ENCODE results near the gene CXCL3.
"Not testable (repeated sequence)": the region's sequence is repeated elsewhere in the genome, so short reads cannot be mapped to it uniquely, and the experiment has no call there.

CXCL3 gene

GRCh38 chr4:74038425-74039314 is at the start of gene CXCL3:
TSS of gene CXCL3 (minus strand) at chr4:74038689. CDS start at chr4:74038611, 78 bp downstream.
- DNase-seq = no peak

DNA sequence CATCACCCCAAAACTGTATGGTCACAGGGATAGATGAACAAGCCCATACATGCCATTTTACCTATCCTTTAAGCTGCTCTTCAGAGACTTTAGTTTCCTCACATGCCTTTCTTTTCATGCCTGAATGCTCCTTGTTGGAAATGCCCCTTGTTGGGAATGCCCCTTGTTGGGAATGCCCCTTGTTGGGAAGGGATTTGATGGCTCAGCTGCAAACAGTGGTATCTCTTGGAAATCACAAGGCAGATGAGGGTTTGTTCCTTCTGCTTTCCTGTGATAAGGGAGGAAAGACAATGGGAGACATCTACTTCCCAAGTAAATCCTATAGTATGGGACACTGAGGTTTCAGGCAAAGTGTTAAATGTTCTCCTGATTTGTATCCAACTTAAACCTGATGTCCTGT is 49.0 kb upstream of the CXCL3 start:
- no peak for DNase-seq

DNA sequence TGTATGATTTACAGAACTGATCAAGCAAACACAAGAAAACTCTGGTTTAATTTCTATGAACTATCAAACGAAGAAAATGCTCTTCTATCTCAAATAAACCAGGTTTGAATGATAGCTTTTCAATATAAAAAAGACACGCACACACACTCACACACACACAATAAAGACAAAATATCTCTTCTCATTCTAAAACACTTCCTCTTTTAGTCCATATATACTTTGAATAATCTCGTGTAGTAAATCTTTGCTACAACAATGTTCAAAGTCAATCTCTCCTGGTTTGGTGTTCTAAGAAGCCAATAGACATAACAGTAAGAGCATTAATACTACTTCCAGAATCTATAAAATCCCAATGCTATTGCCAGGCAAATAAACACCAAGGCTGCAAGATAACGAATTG is 47.2 kb upstream of the CXCL3 start:
- no peak for DNase-seq

DNA sequence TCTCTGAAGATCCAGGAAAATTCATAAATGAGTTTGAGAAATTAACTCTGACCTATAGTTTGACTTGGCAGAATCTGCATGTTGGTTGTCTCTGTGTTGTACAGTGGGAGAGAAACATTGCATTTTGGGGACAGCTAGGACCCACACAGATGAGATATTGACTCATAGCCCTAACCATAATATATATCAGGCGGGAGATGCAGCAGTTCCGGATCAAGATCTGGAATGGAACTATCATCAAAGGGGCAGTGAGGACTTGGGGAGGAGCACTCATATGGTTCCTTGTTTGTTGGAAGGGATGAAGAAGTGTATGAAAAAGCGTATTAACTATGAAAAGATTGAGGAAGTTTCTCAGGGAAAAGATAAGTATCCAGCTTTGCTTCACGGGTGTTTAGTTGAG is 46.5 kb upstream of the CXCL3 start:
- no peak for DNase-seq

- no peak for DNase-seq
Observed at GRCh38 chr4:74083546-74083945, 45.1 kb upstream of the CXCL3 start.

- DNase-seq = no peak
Observed at GRCh38 chr4:74081035-74081434, 42.5 kb upstream of the CXCL3 start.

- not testable (repeated sequence) for DNase-seq
Observed at GRCh38 chr4:74080351-74080750, 41.9 kb upstream of the CXCL3 start.

GRCh38 chr4:74079024-74079423 is 40.5 kb upstream of the CXCL3 start:
- DNase-seq = not testable (repeated sequence)

DNA sequence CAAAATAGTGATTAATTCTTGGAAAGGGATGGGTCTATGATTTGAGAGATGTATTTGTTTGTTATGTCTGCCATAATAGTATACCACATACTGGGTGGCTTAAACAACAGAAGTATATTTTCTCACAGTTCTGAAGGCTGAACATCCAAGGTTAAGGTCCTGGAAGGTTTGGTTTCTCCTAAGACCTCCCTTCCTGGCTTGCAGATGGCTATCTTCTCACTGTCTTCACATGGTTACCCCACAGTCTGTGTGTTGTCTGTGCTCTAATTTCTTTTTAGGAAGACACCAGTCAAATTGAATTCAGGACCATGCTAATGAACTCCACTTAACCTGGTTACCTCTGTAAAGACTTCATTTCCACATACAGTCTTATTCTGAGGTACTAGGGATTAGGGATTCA is 34.9 kb upstream of the CXCL3 start:
- no peak for DNase-seq

DNA sequence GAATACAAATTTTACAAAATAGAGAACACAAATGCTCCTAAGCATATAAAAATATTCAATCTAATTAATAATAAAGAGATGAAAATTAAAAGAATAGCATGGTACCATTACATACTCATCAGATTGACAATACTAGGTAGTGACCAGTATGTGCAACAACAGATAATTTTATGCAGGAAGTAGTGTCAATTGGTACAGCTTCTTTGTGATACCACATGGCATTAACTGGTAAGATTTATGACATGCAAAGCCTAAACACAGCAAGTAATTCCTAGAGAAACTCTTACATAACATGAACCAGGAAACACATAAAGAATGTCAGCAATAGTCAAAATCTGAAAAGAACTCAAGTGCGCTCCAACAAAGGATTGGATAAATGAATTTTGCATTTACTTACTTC is 34.2 kb upstream of the CXCL3 start:
- DNase-seq = no peak

DNA sequence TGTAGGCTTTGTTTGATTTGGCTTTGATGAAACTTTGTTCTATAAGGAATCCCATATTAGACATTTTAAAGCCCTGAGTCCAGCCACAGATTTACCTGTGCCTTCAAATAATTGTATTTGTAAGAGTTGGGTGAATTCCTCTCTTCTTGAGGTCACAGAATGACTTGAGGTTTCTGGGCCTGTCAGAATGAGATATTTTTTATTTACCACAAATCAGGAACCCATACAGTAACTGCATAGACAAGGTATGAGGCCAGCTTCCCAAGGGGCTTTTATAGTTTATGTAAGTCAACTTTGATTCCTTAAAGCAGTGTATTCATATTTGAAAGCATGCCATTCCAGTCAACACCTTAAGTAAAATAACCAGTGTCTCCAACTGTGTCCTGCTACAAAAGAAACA is 29.1 kb upstream of the CXCL3 start:
- DNase-seq = no peak

- no peak for DNase-seq
Observed at GRCh38 chr4:74066232-74066631, 27.7 kb upstream of the CXCL3 start.

DNA sequence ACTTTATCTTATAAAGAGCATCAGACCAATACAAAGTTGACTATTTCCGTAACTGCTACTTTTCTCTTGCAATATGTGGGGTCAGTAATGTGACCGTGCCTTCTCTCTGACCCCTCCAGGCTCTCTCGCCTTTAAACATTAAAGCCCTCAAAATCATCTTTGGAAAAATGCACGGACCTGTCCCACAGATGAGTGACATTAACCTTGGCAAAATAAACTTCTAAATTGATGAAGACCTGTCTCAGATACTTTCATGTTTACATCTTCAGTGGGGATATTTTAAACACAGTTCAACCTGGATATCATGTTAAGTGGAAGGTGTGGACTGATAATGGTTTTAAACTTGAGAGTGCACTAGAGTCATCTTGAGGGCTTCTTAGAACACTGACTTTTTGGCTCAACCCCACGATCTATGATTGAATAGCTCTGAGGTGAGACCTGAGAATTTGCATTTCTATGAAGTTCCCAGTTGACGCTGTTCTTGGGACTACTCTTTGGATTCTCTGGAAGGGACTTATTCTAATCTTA is 26.7 kb upstream of the CXCL3 start:
- no peak for DNase-seq

DNA sequence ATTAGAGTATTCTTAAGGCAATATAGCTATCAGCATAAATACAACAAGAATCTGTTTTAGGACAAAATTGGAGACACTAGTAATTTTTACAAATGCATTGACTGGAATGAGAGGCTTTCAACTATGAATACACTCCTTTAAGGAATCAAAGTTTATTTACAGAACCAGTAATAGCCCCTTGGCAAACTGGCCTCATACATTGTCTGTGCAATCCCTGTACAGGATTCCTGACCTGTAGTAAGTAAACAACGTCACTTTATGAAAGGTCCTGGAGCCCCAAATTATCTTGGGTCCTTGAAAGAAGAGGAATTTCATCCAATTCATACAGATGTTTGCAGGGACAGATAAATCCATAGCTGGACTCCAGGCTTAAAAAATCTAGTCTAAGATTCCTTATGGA is 25.4 kb upstream of the CXCL3 start:
- no peak for DNase-seq

GRCh38 chr4:74062953-74063352 is 24.5 kb upstream of the CXCL3 start:
- DNase-seq = no peak

DNA sequence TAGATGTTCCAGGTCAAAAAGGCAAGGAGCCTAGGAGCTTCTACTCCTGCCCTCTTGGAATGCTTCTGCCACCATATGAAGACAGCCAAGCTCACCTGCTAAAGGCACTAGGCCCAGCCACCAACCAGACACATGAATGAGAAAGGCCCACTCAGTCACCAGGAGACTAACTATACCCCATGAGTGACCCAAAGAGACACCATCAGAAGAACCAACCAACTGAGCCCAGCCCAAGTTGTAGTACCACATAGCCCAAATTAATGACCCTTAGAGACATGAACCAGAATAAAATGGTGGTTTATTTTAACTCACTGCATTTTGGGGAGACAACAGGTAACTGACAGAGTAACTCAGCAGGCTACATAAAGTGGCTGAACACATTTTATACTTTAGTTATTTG is 22.9 kb upstream of the CXCL3 start:
- DNase-seq = no peak

DNA sequence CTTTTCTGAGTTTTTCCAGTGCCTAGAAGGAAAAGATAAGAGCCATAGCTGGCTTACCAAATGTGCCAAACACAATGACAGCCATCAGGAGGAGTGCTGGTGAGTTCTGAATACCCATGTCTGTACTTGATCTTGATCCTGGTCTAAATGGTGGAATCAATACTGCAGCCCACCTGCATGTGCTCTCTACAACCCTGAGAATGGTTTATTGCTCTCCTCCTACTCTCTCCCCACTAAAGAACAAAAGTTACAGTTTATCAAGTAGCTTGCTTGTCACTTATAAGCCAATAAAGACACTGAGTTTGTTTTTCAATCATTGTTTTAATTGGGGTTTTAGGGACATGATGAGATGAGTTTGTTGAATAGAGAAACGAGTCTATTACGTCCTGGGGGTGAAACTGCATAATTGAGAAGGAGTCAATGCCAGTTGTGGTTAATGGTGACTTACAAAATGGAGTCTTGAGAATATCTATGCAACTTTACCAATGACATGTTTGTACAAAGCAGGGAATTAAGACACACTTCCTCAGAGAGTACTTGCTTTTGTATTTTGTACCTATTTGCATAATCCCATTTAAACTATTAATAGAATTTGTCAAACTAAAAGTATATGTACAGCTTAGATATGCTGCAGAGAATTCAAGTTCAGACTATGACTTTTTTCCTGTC is 20.8 kb upstream of the CXCL3 start:
- no peak for DNase-seq

DNA sequence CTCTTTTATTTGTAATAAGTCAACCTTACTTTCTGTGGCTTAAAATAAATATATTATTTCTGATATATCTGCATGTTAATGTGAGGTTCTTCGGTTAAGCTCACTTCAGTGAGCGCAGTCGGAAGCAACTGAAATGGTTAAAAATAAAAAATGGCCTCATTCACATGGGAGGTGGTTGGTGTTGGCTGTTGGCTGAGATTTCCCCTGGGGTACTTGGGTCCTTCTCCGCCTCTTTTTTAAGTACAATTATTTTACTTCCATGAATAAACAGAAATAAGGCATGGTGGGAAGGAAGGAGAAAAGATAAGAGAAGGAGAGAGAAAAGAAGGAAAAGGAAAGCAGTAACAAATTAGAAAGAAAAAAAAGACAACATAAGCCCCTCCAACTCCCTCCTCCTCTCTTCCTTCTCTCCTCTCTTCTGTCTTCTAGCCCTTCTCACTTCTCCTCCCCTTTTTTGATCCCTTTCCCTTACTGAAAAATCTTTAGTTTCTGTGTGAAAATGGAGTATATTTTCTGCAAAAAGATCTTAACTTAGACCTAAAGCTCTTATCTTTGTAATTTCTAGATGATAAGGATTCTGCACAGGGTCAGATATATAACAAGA is 19.7 kb upstream of the CXCL3 start:
- DNase-seq = no peak

GRCh38 chr4:74057588-74057987 is 19.1 kb upstream of the CXCL3 start:
- DNase-seq = no peak

DNA sequence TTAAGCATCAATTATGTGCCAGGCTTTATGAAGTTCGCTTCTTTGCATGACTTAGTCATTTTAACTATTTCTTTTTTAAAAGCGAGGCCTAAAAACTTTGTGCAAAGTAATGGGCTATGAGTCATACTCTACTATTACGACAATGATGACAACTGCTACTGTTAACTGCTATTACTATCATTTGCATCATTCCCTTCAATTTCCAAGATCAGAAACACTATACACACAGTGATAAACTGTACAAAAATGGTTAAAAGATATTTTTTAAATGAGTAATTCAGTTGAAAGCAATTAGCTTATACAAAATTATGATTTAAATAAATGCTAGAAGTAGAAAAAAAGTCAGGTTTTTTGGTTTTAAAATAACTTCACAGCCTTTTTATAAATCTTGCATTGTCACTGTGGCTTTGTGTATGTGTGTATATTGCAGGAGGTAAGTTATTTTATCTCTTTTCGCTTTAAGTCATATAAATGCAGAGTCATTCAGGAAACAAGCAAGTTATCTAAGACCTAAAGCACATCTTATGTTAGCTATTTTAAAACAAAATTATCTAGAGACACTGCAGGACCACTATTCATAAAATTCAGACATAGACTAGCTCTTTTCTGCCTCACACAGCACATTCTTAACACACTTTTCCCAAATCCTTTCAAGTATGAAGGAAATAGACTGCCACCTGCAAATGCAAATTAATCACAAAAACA is 18.5 kb upstream of the CXCL3 start:
- DNase-seq = no peak

DNA sequence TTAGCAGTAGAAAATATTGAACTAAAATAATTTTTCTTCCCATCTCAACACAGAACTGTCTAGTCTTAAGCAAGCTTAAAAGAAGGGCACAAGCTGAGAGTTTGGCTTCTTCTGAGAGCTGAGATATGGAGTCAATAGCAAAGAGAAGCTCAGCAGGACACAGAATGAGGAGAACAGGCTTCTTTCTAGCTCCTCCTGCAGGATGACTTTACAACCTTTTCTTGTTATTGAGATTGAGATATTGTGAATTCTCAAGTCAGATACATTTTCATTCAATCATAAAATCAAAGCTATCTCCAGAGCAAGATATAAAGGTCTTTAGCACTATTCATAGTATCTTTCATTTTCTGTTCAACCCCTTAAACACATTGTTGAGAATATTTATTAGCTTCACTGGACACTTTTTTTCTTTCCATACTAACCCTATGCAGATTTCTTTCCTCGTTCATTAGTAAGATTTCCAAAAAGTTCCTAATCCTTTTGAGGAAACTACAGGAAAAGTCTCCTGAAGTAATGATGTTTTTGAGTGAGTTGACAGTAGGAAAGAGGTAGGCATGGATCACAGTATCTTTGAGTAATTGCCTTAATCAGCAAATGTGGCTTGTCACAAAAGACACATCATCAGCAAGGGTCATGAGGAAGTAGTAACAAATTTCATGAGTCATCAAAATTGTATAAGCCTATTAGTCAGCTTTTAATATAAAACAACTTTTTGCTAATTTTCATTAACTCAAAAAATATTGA is 17.8 kb upstream of the CXCL3 start:
- no peak for DNase-seq

GRCh38 chr4:74055498-74055897 is 17.0 kb upstream of the CXCL3 start:
- no peak for DNase-seq
